ENCODE data around the gene AP2A1.
"Not testable (repeated sequence)": the region's sequence is repeated elsewhere in the genome, so short reads cannot be mapped to it uniquely, and the experiment has no call there.

The AP2A1 gene

DNA sequence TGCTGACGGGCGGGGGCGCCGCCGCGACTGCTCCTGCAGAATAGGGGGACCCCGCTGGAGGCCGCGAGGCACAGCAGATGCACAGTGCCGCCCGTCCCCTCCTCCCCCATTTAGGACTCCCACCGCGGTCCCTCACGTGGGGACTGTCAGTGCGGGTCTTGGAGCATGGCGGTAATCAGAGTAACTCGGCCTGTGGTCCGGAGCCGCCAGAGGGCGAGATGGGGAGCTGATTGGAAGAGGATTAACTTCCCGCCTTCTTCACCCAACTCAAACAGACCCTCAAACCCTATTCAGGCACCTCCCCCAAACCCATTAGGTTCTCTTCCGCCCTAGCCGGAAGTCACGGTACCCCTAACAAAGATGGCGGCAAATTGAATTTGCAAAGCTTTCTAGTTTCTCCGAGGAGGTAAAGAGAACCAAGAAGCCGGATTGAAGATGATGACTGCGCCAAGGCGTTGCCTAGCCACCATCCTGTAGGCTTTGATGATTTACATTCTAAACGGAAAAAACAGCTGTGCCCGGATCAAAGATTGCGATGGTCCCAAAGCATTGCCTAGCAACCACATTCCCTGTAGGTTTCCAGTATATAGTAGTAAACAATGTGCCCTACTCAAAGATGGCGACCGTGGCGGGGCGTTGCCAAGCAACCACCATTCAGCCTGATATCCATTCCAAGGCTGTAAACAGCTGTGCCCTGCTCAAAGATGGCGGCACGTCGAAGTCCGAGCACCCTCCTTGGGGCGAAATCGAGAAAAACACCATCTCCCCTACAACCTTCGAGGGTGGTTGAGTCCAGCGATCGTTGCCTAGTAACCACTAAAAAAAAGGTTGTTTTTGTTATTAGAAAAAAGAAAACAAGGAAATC is 46.4 kb downstream of the AP2A1 start, which contains the start of gene FUZ:
Gene FUZ (minus strand): TSS at position 296 of the 865 bp plus-strand sequence. CDS start 186 bp downstream, at position 110.
- peak; percentile 96 for DNase-seq (ENCODE audit: low read depth in 2 of 2)

DNA sequence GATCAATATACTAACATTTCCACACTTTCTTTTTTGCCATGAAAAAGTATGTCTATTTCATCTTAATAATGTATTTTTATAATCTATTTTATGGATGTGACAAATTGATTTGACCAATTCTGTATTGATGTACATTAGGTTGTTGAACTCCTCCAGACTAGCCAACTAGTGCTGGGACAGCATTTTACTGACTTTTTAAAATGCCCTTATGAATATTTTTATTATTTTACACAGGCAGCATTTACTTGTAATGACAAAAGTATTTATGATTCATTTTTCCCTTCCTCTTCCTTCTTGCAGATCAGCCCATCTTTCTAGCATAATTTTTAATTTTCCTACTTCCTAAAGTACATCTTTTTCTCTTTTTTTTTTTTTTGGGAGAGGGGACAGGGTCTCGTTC is 47.2 kb downstream of the AP2A1 start:
- DNase-seq (ENCODE audit: low read depth in 2 of 2) = no peak

DNA sequence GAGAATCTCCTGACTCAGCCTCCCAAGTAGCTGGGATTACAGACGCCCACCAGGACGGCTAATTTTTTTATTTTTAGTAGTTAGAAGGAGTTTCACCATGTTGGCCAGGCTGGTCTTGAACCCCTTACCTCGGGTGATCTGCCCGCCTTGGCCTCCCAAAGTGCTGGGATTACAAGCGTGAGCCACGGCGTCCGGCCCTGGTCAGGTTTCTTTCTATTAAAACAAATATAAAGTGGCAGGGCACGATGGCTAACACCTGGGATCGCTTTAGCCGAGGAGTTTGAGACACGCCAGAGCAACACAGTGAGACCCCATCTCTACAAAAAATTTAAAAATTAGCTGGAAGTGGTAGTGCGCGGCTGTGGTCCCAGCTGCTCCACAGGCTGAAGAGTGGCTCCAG is 49.8 kb downstream of the AP2A1 start:
- DNase-seq (ENCODE audit: low read depth in 2 of 2) = no peak

DNA sequence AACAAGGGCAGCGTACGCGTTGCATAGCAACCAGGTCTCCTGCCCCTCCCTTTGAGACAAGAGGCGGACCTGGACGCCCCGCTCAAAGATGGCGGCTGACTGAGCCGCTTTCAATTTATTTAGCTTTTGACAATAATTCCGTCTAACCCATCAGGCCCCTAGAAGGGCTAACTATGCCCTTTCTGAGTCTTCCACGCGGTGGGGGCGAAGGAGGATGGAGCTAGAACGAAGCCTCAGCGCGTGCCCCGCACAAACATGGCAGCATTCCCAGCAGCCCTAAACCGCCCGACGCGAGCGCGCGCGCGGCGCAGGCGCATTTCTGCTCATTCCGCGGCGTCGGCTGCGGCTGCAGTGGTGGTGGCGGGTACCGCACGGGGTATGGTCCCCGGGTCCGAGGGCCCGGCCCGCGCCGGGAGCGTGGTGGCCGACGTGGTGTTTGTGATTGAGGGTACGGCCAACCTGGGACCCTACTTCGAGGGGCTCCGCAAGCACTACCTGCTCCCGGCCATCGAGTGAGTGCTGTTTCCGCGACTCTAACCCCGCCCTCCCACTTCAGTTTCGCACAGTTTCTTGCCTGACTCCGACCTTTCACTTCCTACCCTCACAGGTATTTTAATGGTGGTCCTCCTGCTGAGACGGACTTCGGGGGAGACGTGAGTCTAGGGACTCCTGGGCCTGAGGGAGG is 51.3 kb downstream of the AP2A1 start, which contains the start of gene MED25:
Gene MED25 (plus strand): TSS at position 326 of the 685 bp plus-strand sequence. CDS start 53 bp downstream, at position 379.
- DNase-seq (ENCODE audit: low read depth in 2 of 2) = peak; percentile 61 to 66

DNA sequence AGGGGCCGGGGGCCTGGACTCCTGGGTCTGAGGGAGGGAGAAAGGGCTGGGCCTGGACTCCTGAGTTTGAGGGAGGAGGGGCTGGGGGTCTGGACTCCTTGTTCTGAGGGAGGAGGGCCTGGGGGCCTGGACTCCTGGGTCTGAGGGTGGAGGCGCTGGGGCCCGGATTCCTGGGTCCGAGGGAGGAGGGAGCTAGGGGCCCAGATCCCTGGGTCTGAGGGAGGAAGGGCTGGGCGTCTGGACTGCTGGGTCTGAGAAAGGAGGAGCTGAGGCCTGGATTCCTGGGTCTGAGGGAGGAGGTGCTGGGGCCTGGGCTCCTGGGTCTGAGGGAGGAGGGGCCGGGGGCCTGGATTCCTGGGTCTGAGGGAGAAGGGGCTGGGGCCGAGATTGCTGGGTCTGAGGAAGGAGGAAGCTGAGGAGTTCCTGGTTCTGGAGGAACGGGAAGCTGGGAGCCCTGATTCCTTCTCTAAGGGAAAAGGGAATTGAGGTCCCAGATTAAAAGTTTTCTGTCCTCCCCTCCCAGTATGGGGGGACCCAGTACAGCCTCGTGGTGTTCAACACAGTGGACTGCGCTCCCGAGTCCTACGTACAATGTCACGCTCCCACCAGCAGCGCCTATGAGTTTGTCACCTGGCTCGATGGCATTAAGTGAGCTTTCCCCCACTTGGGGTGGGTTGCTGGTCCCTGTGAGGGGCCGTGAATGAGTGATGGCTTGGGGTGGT is 52.0 kb downstream of the AP2A1 start:
- no peak for DNase-seq (ENCODE audit: low read depth in 2 of 2)

DNA sequence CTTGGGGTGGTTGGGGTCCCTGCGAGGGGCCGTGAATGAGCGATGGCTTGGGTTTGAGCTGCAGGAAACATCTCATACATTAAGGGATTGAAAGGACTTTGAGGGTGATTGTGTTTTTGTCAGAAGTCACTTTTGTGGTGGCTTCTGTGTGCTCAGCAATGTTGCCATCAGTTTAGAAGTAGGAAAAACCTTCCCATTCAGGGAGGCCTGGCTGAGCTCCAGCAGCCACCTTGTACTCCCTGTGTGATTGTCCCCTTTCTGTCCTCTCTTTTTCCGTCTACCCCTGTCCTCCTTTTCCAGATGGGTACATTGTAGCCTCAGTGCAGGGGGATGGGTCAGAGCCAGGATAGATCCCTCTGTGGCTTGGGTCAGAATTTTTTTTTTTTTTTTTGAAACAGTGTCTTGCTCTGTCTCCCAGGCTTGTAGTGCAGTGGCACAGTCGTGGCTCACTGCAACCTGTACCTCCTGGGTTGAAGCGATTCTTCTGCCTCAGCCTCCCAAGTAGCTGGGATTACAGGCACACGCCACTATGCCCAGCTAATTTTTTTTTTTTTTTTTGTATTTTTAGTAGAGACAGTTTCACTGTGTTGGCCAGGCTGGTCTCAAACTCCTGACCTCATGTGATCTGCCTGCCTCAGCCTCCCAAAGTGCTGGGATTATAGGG is 52.8 kb downstream of the AP2A1 start:
- not testable (repeated sequence) for DNase-seq (ENCODE audit: low read depth in 2 of 2)

DNA sequence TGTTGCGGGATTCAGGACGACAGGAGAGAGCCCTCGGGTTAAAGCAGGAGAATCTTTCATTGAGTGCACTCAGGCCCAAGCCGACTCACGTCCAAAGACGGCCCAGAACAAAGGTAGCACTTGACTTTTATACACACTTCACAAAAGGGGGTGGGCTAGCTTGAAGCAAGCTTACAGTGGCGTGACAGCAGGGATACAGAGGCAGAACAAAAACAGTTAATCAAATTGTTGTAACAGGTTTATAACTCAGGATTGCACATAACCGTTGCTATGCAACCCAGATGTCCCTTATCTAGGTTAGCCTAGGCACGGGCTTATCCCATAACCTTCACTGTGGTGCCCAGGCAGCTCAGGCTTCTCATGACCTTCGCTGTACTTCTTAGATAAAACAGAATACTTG is 53.3 kb downstream of the AP2A1 start:
- no peak for DNase-seq (ENCODE audit: low read depth in 2 of 2)

DNA sequence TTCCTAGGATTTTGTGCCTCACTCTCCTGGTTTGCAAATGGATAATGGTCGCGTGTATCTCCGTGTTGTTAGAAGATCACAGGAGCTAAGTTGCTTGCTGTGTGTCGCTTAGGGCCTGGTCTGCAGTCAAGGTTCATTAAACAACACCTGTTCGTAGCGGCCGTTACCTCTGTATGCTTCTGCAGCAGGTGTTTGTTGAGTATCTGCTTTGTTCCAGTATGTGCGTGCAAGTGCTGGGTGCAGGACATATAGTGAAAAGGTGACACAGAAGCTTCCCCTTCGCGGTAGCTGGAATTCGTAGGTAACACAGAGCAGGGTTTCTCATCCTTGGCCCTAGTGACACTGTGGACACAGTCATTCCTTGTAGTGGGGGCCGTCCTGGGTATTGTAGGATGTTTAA is 56.7 kb downstream of the AP2A1 start:
- DNase-seq (ENCODE audit: low read depth in 2 of 2) = no peak

DNA sequence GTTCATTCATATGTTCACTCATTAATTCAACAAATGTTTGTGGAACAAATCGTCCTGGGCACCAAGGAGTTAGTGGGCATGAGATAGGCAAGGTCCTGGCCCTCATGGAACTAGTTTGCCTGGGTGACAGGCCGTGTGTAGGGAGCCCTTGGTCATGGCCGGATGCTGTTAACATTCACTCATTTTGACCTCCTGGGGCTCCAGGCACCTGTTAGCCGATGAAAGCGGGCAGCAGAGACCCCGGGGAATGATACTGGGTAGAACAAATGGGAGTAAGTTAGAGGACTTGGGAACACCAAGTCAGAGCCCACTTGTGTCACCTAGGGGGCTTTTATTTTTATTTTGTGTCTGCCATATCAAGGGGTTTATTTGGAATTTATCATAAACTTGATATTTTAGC is 57.9 kb downstream of the AP2A1 start:
- no peak for DNase-seq (ENCODE audit: low read depth in 2 of 2)

DNA sequence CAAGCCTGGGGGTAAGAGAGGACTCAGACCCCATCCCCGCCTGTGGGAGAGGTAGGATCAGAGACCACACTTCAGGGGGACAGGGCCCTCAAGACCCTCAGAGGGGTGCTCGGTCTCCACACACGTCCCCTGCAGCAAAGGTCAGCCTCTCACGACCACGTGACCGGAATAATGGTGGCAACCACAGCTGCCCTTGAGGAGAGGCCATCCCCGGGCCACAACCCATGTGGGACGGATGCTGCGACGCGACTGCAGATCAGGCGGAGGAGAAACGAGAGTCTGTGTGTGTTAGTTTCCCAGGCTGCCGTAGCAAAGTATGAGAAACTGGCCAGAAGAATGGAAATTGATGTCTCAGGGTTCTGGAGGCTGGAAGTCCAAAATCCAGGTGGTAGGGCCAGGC is 60.2 kb downstream of the AP2A1 start:
- no peak for DNase-seq (ENCODE audit: low read depth in 2 of 2)

DNA sequence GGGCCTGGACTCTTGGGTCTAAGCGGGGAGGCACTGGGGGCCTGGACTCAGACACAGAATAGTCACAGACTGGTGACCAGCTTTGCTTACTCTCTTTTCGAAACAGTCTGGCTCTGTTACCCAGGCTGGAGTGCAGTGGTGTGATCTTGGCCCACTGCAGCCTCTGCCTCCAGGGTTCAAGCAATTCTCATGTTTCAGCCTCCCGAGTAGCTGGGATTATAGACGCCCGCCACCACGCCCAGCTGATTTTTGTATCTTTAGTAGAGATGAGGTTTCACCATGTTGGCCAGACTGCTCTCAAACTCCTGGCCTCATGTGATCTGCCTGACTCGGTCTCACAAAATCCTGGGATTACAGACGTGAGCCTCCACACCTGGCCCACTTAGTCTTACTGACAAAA is 62.4 kb downstream of the AP2A1 start:
- DNase-seq (ENCODE audit: low read depth in 2 of 2) = no peak

DNA sequence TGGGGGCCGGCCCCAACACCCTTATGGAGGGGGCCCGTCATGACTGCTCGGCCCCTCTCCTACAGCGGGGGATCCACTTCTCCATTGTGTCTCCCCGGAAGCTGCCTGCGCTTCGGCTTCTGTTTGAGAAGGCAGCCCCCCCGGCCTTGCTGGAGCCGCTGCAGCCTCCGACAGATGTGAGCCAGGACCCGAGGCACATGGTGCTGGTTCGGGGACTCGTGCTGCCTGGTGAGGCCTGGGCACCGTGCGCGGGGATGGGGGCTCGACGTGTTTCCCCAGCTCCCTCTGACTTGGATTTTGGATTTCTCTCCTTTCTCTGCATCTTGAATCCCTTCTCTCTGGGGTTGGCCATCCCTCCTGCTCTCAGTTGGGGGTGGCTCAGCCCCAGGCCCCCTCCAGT is 62.9 kb downstream of the AP2A1 start:
- DNase-seq (ENCODE audit: low read depth in 2 of 2) = no peak

DNA sequence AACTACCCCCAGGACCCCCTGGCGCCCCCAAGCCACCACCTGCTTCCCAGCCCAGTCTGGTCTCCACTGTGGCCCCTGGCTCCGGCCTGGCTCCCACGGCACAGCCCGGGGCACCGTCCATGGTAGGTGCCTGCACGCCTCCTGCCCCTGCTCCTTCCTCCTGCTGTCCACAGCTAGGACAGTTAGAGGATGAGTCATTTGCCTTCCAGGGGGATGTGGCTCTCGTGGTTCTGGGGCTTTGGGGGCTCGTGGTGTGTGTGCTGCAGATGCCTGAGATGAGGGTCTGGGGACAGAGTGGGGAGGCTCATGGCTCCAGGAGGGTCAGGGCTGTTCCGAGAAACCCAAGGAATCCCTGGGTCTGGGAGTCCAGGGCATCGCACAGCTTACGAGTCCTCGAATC is 64.0 kb downstream of the AP2A1 start:
- DNase-seq (ENCODE audit: low read depth in 2 of 2) = no peak

DNA sequence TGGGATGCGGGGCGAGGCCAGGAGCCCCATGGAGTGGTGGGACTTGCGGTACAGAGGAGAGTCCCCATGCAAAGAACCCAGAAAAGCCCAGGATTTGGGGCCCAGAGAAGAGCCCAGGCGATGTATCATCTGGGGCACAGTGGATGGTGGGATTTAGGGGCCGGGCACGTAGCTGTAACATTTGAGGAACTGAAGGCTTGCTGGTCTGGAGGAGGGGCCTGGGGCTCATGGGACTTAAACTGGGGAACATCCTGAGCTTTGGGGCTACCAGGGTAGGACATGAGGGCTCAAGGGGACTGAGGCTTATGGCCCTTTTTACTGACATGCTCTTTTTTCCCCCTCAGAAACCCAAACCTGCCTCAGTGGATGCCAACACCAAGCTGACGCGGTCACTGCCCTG is 64.8 kb downstream of the AP2A1 start:
- no peak for DNase-seq (ENCODE audit: low read depth in 2 of 2)

DNA sequence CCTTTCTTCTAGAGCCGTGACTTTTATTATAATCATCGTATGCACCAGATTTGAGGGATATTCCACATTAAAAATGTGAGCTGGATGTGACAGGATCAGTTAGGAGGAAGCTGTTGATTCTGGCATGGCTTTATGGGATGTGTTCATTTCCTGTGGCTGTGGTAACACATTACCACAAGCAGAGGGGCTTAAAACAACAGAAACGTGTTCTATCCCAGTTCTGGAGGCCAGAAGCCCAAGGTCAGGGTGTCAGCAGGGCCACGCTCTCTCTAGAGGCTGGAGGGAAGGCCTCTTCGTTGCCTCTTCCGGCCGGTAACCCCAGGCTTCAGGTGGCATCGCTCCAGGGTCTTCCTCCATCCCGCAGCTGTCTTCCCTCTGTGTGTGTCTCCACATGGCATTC is 65.8 kb downstream of the AP2A1 start:
- DNase-seq (ENCODE audit: low read depth in 2 of 2) = no peak

DNA sequence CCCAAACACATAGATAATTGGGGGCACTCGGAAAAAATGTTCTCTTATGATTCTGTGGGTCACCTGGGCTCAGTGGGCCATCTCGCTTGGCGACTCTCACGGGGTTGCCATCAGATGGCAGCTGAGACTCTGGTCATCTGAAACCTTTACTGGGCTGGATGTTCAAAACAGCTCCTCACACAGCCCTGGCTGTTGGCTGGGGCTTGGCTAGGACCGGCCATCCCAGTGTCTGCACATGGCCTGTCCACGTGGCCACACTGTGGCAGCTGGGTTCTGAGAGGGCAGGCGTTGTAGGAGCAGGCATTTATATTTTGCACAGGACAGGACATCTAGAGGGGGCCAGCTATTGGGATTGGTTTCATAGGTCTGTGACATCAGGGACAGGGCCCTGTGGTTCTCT is 66.8 kb downstream of the AP2A1 start:
- no peak for DNase-seq (ENCODE audit: low read depth in 2 of 2)

DNA sequence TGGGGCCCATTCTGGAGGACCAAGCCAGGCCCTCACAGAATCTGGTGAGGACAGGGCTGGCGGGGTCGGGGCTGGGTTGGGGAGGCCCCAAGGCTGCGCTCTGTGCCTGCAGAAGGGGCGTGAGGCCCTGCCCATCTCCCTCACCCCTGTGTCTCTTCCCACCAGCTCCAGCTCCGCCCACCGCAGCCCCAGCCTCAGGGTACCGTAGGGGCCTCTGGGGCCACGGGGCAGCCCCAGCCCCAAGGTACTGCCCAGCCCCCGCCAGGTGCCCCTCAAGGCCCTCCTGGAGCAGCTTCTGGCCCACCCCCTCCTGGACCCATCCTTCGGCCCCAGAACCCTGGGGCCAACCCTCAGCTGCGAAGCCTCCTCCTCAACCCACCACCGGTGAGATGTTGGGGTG is 68.8 kb downstream of the AP2A1 start:
- DNase-seq (ENCODE audit: low read depth in 2 of 2) = no peak

DNA sequence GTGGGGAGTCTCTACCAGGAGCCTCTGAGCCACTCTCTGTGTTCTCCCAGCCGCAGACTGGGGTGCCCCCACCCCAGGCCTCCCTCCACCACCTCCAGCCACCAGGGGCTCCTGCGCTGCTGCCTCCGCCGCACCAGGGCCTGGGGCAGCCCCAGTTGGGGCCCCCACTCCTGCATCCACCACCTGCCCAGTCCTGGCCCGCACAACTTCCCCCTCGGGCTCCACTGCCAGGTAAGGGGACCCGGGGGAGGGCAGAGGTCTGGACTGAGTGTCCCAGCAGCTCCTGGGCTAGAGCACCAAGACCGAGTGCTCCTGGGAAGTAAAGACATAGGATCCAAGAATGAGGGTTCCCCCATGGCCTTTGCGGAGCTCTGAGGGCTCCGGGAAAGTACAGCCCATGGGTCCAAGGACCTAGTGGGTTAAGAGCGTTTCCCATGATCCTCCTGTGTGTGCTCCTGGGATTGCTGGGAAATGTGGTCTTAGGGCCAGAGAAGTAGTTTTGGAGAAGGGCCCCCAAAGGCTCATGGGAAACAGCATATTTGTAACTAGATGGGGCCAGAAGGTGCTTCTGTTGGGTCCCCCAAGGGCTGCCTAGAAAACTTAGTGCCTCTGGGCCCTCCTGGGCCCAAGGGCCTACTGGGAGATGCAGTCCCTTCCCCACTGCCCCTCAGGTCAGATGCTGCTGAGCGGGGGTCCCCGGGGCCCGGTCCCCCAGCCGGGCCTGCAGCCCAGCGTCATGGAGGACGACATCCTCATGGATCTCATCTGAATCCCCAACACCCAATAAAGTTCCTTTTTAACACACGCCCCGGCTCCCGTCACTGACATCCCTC is 69.6 kb downstream of the AP2A1 start:
- DNase-seq (ENCODE audit: low read depth in 2 of 2) = no peak

DNA sequence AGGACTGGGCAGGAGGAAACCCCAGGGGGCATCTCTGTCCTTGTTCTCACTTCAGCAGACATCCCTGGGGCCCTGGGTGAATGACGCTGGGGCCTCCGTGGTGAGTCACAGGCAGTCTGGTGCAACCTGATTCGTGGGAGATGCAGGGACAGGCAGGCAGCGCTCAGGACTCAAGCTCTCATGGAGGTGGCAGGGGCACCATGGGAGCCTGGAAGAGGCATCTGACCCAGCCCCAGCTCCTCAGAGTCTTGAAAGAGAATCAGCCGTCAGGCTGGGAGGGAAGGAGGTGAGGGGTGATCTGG is 70.2 kb downstream of the AP2A1 start:
- no peak for DNase-seq (ENCODE audit: low read depth in 2 of 2)

DNA sequence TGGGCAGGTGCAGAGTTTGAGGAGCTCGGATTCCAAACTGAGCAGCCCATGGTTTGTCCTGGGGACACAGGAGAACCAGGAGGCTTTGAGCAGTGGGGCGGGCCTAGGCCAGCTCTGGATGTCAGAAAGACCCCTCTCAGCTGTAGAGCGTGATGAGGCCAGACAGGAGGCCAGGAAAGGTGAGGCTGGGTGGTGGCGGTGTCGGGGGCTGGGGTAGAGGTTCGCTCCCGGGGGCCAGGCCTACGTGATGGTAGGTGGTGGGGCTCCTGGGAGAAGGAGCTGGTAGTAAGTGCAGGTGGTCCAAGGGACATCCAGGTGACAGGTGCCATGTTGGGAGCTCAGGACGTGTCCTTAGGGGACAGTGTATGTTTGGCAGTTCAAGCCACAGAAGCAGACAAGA is 70.6 kb downstream of the AP2A1 start:
- no peak for DNase-seq (ENCODE audit: low read depth in 2 of 2)

DNA sequence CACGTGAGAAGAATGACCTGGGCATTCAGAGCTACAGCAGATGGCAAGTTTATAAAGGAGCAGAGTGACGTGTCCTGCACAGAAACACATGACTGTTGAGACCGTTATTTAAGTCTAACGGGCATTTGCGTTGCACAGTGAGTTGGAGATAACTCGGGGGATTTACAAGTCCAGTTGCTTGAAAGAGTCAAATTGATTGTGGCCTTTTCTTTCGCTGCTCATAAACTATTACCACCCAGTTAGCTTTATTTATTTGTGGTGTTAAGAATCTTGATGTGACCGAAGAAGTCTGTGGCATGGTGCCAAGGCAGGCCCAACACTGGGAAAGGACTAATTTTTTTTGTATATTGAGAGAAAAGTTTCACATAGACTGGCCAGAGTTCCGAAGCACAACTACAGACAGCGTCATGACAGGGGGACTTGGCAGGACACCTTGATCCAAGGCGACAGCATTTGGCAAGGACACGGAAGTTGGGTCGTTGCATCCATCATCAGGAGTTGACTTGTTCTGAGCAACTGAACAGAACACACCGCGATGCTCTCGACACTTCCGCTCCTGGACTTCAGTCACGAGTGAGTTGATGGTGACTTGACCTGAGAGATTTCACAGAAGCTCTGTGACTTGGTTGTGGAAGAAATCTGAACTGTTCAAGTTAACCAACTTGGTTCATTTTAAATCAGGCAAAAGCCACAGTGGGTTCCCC is 72.2 kb downstream of the AP2A1 start:
- no peak for DNase-seq (ENCODE audit: low read depth in 2 of 2)

Measured in fibroblast of skin of left biceps (primary cell).